SK-N-MC (cell line): ENCODE measurements around the gene SNX30.

ENCODE experiments used
- DNase-seq: peaks from one replicate; pipeline ENCODE4 v3.0.0-alpha.2; 2011; ENCODE audit warnings: low read depth, low spot score
- H3K27ac ChIP-seq: fragments of 200-600 bp; sonication (generic); 2 replicates; pipeline ENCODE4 v1.5.1; 2016; ENCODE audit warnings: mixed run types
- H3K36me3 ChIP-seq: fragments of 200-600 bp; sonication (generic); 2 replicates; pipeline ENCODE4 v1.6.1; 2017; ENCODE audit warnings: antibody characterized with exemption, low read length, mixed read lengths; ENCODE audit not compliant: insufficient read depth
- H3K4me3 ChIP-seq: fragments of 200-600 bp; sonication (generic); 2 replicates; pipeline ENCODE4 v1.5.1; 2016
- H3K9ac ChIP-seq: fragments of 200-600 bp; sonication (generic); 2 replicates; pipeline ENCODE4 v1.8.0; 2017; ENCODE audit warnings: mixed run types, mixed read lengths; ENCODE audit not compliant: insufficient read length
- H3K9me3 ChIP-seq: fragments of 200-600 bp; sonication (generic); 2 replicates; pipeline ENCODE4 v1.6.1; 2017; ENCODE audit warnings: low read depth, mild to moderate bottlenecking, antibody characterized with exemption, low read length, moderate library complexity, mixed read lengths
- EZH2 ChIP-seq: fragments of 200-600 bp; sonication (generic); IDR thresholded peaks from one replicate; pipeline ENCODE4 v1.6.1; 2017; ENCODE audit warnings: antibody characterized with exemption
- FOXP2 ChIP-seq: optimal IDR thresholded peaks from 2 replicates; pipeline ENCODE3; 2011; ENCODE audit warnings: mild to moderate bottlenecking, moderate library complexity; ENCODE audit not compliant: insufficient read depth; ENCODE audit errors: extremely low read length, control extremely low read depth
- POLR2AphosphoS5 ChIP-seq: IDR thresholded peaks from 2 replicates; pipeline ENCODE4 v1.6.1; 2012; ENCODE audit warnings: mild to moderate bottlenecking, low read depth, low read length, borderline replicate concordance

The SNX30 gene

DNA sequence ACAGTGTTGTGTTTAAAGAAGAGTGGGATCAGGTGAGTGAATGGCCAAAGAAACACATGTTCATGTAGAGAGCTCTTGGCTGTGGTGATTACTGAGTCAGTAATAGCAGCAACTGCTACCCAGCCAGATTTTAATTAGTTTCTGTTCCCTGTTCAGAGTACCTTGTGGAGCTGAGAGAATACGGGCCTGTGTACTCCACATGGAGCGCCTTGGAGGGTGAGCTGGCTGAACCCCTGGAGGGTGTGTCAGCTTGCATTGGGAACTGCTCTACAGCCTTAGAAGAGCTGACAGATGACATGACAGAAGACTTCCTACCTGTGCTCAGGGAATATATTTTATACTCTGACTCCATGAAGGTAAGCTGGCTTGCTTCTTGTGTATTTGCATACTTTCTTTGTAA is 87.8 kb downstream of the SNX30 start:
- DNase-seq = no peak

DNA sequence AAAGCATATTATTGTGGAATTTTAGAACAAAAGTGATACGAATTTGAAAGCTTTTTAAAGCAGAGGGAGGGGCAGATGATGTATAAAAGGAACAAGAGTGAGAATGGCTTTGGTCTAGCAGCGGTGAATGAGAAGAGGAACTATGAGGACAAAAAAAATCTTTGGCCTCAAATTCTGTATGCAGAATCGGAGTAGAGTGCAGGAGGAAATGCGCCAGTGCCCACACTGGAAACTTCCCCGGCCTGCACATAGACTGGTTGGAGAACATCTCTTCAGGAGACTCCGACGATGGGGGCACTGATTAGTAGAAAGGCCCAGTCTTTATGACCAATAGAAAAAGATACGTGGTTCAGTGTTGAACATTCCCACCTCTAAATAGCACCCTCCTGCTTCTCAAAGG is 88.8 kb downstream of the SNX30 start:
- no peaks in the 10 kb centered on the region for H3K36me3 ChIP-seq
- no peak for DNase-seq
- no peak overlapping the region for H3K27ac ChIP-seq
- TF ChIP-seq POLR2AphosphoS5 (no peak), FOXP2 (no peak), EZH2 (no peak)
- H3K9me3 ChIP-seq = no peaks in the 10 kb centered on the region
- H3K4me3 ChIP-seq = no peak overlapping the region
- no peak overlapping the region for H3K9ac ChIP-seq

More for the DNA sequence above, 87.8 kb downstream of the SNX30 start:
- Histone ChIP-seq H3K9me3 (no peaks in the 10 kb centered on the region), H3K36me3 (no peaks in the 10 kb centered on the region), H3K27ac (no peak overlapping the region), H3K9ac (no peak overlapping the region), H3K4me3 (no peak overlapping the region)
- TF ChIP-seq EZH2 (no peak), FOXP2 (no peak), POLR2AphosphoS5 (no peak)

DNA sequence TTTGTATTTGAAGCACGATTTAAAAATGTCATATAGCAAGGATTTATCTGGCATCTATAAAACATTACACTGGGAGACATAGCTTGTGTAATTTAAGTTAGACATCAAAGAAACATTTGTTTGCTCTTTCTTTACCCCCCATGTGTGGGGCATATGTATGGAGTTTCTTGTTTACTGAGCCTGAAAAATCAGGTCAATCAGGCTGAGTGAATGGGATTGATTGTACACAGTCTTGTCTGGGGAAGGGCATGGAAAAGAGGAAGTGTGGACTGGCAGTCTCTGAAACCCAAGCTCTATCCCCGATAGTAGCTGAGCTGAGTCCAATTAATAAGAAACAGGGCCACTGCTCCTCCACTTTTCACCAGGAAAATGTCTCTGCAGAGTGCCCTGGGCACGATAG is 90.7 kb downstream of the SNX30 start:
- H3K9ac ChIP-seq = no peak overlapping the region
- no peak overlapping the region for H3K4me3 ChIP-seq
- H3K27ac ChIP-seq = no peak overlapping the region
- DNase-seq = no peak
- H3K9me3 ChIP-seq = no peaks in the 10 kb centered on the region
- H3K36me3 ChIP-seq = no peaks in the 10 kb centered on the region
- no peak for TF ChIP-seq EZH2
- no peak for TF ChIP-seq FOXP2
- TF ChIP-seq POLR2AphosphoS5 = no peak

DNA sequence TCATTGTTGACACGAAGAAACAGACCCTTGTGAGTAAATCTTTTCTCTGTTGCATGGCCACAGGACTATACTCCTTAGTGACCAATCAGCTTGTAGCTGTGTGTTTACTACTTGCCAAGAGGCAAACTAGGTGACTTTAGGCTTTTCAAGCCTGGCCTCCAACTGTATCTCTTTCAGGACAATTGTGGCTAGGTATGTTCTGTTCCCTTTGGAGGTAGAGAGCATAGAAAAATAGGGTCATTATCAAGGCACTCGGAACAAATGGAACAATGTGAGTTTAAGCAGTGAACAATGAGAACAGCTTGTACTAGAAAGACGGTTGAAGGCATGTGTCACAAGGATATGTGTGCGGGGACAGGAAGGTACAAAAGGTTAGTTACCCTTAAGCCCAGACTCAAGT is 92.0 kb downstream of the SNX30 start:
- Histone ChIP-seq H3K36me3 (no peaks in the 10 kb centered on the region), H3K27ac (no peak overlapping the region), H3K9me3 (no peaks in the 10 kb centered on the region), H3K9ac (no peak overlapping the region), H3K4me3 (no peak overlapping the region)
- TF ChIP-seq POLR2AphosphoS5 = no peak
- no peak for TF ChIP-seq FOXP2
- TF ChIP-seq EZH2 = no peak
- DNase-seq = no peak

DNA sequence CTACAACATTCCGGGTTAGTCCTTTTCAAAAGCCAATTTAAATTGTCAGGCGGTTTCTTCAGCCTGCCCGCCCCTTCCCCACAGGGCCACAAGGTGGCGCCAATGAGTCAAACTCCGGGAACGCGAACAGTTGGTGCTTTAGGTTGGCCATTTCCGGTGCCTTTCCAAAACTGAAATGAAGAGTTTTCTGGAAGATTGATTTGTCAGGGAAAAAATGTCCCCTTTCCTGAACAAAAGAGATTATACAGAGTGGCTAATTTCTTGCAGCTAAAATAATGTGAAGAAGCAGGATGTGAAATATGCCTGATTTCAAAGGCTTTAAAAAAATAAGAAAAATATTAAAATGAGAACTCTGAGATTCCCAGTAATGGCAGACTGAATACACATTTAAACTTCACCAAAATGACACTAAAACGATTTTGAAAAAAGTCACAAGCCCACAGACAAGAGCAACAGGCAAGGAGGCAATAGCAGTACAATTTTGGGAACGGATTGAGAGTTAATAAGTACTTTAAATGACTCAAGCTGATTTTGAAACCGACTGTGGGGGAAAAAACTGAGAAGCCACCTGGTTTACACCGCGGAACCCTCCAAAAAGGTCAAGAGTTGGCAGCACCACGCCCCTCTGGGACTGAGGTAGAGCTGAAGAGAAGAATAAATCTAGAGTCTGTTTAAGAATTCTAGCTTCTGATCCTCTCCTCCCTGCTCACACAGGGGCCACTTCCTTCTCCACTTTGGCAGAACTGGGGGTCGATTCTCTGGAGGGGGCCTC is 94.4 kb downstream of the SNX30 start:
- Histone ChIP-seq H3K4me3 (0 out of 2 replicates have a peak overlapping the region, but pooled peaks have one; percentile 4), H3K9ac (no peak overlapping the region), H3K9me3 (no peaks in the 10 kb centered on the region), H3K27ac (no peak overlapping the region), H3K36me3 (no peaks in the 10 kb centered on the region)
- DNase-seq = no peak
- TF ChIP-seq EZH2 = no peak
- TF ChIP-seq POLR2AphosphoS5 = no peak
- TF ChIP-seq FOXP2 = no peak

DNA sequence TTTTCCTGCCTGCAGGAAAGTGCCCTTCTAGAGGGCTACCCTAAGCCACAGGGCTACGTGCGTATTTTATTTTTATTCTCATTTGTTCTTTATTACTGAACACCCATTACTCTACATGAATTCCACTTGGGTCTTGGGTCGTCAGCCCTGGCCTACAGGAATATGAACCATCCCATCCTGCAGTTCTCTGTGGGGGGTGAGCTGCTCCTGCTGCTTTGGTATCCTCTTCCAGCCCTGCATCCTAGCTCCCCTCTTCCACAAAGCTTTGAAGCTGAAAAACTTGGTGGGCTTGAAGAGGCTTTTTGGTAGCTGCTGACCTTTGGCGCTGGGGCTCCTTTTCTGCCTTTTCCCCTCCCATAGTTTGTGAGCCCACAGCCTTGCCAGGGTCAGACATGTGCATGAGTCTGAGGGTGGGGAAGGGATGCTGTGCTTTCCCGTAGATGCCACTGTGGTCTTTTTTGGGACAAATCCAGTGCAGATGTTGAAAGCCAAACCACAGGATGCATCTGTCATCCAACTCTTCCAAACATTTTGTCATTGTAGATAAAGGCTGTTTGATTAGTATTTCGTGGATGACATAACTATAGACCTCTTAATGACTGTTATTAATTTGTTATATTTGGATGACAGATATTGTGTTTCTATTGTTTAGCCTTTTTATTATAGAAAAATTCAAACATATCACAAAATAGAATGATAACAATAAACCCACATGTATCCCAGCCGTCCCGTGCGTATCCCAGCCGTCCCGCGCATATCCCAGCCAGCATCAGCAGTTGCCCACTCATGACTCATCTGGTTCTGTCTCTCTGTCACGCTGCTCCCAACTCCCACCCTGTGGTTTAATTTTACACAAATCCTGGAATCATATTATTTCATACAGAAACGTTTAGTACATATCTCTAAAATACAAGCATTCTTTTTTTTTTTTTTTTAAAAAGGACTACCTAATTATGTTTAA is 96.2 kb downstream of the SNX30 start:
- TF ChIP-seq EZH2 (no peak), POLR2AphosphoS5 (no peak), FOXP2 (no peak)
- H3K9me3 ChIP-seq = no peaks in the 10 kb centered on the region
- no peak overlapping the region for H3K4me3 ChIP-seq
- H3K9ac ChIP-seq = no peak overlapping the region
- no peak for DNase-seq
- no peaks in the 10 kb centered on the region for H3K36me3 ChIP-seq
- H3K27ac ChIP-seq = no peak overlapping the region

DNA sequence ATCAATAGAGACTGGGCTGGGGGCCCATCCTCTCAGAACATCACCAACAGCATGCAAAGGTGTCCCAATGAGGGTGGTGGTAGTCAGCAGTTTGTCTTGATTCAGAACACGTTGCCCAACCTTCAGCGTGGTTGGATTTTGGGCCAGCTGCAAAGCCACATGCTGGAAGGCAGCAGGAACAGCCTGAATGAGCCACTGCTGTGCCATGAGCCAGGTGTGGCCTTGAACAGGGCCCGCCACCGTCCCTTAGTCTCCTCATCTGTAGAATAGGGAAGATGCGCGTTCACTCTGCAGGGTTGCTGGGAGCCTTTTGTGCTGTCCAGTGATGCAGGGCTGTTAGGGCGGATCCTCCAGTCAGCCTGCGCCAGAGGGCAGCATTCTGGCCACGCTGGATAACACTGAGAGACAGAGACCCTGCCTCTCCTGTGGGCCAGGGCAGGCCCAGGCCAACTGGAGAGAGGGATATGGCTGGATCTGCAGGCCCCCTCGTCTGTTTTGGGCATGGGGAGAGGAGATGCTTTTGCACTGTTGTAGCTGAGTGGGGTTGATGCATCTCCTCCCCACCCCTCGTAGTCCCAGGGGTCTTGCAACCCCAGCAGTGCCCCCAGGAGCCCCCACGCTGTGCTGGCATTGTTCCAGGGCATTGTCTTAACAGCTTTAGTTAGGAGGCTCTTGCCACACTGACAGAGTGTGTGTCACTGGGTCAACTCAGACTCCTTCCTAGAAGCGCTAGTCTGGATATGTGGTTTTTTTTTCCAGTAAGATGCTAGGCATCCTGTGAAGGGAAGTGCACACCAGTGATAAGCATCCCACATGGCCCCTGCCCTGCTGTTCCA is 98.0 kb downstream of the SNX30 start:
- Histone ChIP-seq H3K36me3 (no peaks in the 10 kb centered on the region), H3K27ac (no peak overlapping the region), H3K4me3 (no peak overlapping the region), H3K9me3 (no peaks in the 10 kb centered on the region), H3K9ac (no peak overlapping the region)
- no peak for DNase-seq
- TF ChIP-seq POLR2AphosphoS5 (no peak), EZH2 (no peak)
